ENCODE measurements around the gene TKTL1.

DNA sequence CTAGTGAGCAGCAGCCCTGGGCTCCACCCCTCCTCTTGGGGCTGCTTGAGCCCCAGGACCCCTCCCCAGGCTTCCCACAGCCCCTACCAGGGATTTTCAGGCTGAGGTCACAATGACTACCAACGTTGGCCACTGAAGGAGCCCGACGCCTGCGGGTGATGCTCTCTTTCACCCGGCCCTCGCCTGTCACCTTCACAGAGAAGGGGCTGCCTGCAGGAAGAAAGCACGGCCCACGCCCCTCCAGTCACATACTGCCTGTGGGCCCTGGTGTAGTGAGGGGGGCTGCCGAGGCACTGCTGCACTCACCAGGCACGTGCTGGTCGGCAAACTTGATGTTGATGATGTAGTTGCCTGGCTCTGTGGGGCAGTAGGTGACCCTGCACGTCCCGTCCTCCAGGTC lies 56.9 kb downstream of the TKTL1 start:
- TF ChIP-seq POLR2A (IDR thresholded peaks at IDR 0.05), result no peak
- TF ChIP-seq, protein P1, sequence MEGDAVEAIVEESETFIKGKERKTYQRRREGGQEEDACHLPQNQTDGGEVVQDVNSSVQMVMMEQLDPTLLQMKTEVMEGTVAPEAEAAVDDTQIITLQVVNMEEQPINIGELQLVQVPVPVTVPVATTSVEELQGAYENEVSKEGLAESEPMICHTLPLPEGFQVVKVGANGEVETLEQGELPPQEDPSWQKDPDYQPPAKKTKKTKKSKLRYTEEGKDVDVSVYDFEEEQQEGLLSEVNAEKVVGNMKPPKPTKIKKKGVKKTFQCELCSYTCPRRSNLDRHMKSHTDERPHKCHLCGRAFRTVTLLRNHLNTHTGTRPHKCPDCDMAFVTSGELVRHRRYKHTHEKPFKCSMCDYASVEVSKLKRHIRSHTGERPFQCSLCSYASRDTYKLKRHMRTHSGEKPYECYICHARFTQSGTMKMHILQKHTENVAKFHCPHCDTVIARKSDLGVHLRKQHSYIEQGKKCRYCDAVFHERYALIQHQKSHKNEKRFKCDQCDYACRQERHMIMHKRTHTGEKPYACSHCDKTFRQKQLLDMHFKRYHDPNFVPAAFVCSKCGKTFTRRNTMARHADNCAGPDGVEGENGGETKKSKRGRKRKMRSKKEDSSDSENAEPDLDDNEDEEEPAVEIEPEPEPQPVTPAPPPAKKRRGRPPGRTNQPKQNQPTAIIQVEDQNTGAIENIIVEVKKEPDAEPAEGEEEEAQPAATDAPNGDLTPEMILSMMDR (IDR thresholded peaks at IDR 0.05), result no peak
- TF ChIP-seq POLR2AphosphoS5 (IDR thresholded peaks at IDR 0.05), result no peak
